Loucy (cell line): ENCODE data around the gene CT55.

Experiments
- H2AFZ ChIP-seq: fragments of 200-600 bp; sonication (generic); 2 replicates; pipeline ENCODE4 v1.6.0; 2016; ENCODE audit warnings: antibody characterized with exemption, mild to moderate bottlenecking, low read length, moderate library complexity
- H3F3A ChIP-seq: fragments of 200-600 bp; 2 replicates; pipeline ENCODE4 v1.6.0; 2016; ENCODE audit warnings: antibody characterized with exemption, low read depth, mild to moderate bottlenecking
- H3K27me3 ChIP-seq: fragments of 200-600 bp; sonication (generic); 2 replicates; pipeline ENCODE4 v1.6.1; 2014; ENCODE audit warnings: low read length, mild to moderate bottlenecking; ENCODE audit not compliant: insufficient read depth, poor library complexity, severe bottlenecking
- H3K36me3 ChIP-seq: fragments of 200-600 bp; sonication (generic); 2 replicates; pipeline ENCODE4 v1.6.1; 2016; ENCODE audit warnings: low read length; ENCODE audit not compliant: insufficient read depth
- H3K4me1 ChIP-seq: fragments of 200-600 bp; sonication (generic); 2 replicates; pipeline ENCODE4 v1.5.1; 2014; ENCODE audit warnings: low read length, mild to moderate bottlenecking; ENCODE audit not compliant: insufficient read depth, poor library complexity, severe bottlenecking
- H3K4me2 ChIP-seq: fragments of 200-600 bp; sonication (generic); 2 replicates; pipeline ENCODE4 v1.6.0; 2014; ENCODE audit warnings: antibody characterized with exemption, low read length, low read depth, mild to moderate bottlenecking; ENCODE audit not compliant: poor library complexity, severe bottlenecking
- H3K4me3 ChIP-seq: fragments of 200-600 bp; sonication (generic); 2 replicates; pipeline ENCODE4 v1.5.1; 2014; ENCODE audit warnings: low read length, mild to moderate bottlenecking, mixed read lengths; ENCODE audit not compliant: poor library complexity, severe bottlenecking
- H3K79me2 ChIP-seq: fragments of 200-600 bp; sonication (generic); 2 replicates; pipeline ENCODE4 v1.6.1; 2014; ENCODE audit warnings: low read length; ENCODE audit not compliant: insufficient read depth
- H3K9ac ChIP-seq: fragments of 200-600 bp; sonication (generic); 2 replicates; pipeline ENCODE4 v1.6.0; 2014; ENCODE audit warnings: mild to moderate bottlenecking, low read depth, low read length, moderate library complexity; ENCODE audit not compliant: poor library complexity, severe bottlenecking
- H3K9me2 ChIP-seq: fragments of 200-600 bp; sonication (generic); replicated peaks from 2 replicates; pipeline ENCODE4 v1.6.1; 2016; ENCODE audit warnings: low read depth, low read length, mixed read lengths
- H3K9me3 ChIP-seq: fragments of 200-600 bp; sonication (generic); 2 replicates; pipeline ENCODE4 v1.6.1; 2014; ENCODE audit warnings: mild to moderate bottlenecking, antibody characterized with exemption, low read length, low read depth; ENCODE audit not compliant: insufficient read depth
- H4K20me1 ChIP-seq: fragments of 200-600 bp; sonication (generic); 2 replicates; pipeline ENCODE4 v1.6.0; 2014; ENCODE audit warnings: antibody characterized with exemption, low read length, mild to moderate bottlenecking; ENCODE audit not compliant: insufficient read depth, poor library complexity, severe bottlenecking
- CTCF ChIP-seq: fragments of 200-600 bp; sonication (generic); conservative IDR thresholded peaks from 2 replicates; pipeline ENCODE4 v1.5.1; 2014; ENCODE audit warnings: mild to moderate bottlenecking, antibody characterized with exemption, low read length
- EZH2phosphoT487 ChIP-seq: fragments of 200-600 bp; IDR thresholded peaks from 2 replicates; pipeline ENCODE4 v1.6.1; 2018; ENCODE audit warnings: antibody characterized with exemption, mild to moderate bottlenecking, moderate library complexity, borderline replicate concordance

CT55 gene

GRCh38 chrX:135109554-135109953, 61.6 kb downstream of the CT55 start:
- Histone ChIP-seq H3K4me3 (no peak overlapping the region), H3K9ac (no peak overlapping the region), H3K4me1 (no peaks in the 10 kb centered on the region), H3F3A (no peaks in the 10 kb centered on the region), H3K9me2 (no peaks in the 10 kb centered on the region), H3K4me2 (no peak overlapping the region), H3K27me3 (no peaks in the 10 kb centered on the region), H3K9me3 (no peaks in the 10 kb centered on the region), H3K79me2 (no peaks in the 10 kb centered on the region), H3K36me3 (no peaks in the 10 kb centered on the region), H2AFZ (no peak overlapping the region), H4K20me1 (no peaks in the 10 kb centered on the region)
- TF ChIP-seq EZH2phosphoT487 = no peak
- no peak for TF ChIP-seq CTCF
